Uterus (tissue), 4 donors: ENCODE data around the gene SH3BP5. TPM values are rescaled to one million over a fixed set of nuclear protein-coding genes. Genes with fewer than 3 reads are reported as not detected.
A peak's percentile ranks its signal among the peaks of the same experiment; 100 is the strongest.
"Not testable (repeated sequence)": the region's sequence is repeated elsewhere in the genome, so short reads cannot be mapped to it uniquely, and the experiment has no call there.

Experiments
- DNase-seq, 2 donors: peaks; one replicate each; pipeline ENCODE4 v3.0.0-alpha.2; 2019 to 2020
- H3K27ac ChIP-seq, 2 donors: fragments of 200-600 bp; sonication (generic); 1 replicate in 1 of 2; 2 replicates in 1 of 2; pipeline ENCODE4 v1.5.1; 2016 to 2018
- H3K27me3 ChIP-seq, 2 donors: fragments of 200-600 bp; sonication (generic); one replicate each; pipeline ENCODE4 v1.5.1; 2018 to 2019; ENCODE audit warnings: control low read depth in 1 of 2
- H3K36me3 ChIP-seq, 2 donors: fragments of 200-600 bp; sonication (generic); one replicate each; pipeline ENCODE4 v1.5.1; 2019; ENCODE audit warnings: control low read depth in 1 of 2
- H3K4me1 ChIP-seq, 2 donors: fragments of 200-600 bp; sonication (generic); one replicate each; pipeline ENCODE4 v1.5.1; 2018 to 2019; ENCODE audit warnings: control low read depth in 1 of 2
- H3K4me3 ChIP-seq, 2 donors: fragments of 200-600 bp; sonication (generic); 1 replicate in 1 of 2; 2 replicates in 1 of 2; pipeline ENCODE4 v1.5.1; 2018 to 2019; ENCODE audit warnings: mild to moderate bottlenecking in 1 of 2
- H3K9me3 ChIP-seq, 2 donors: fragments of 200-600 bp; sonication (generic); one replicate each; pipeline ENCODE4 v1.5.1; 2019; ENCODE audit warnings: control low read depth in 1 of 2
- CTCF ChIP-seq, 4 experiments: fragments of 200-600 bp in 2 of 4; fragments of 450-650 bp in 2 of 4; sonication (generic) in 2 of 4; IDR thresholded peaks; one replicate each; pipeline ENCODE4 v1.5.1; 2016 to 2019; ENCODE audit warnings: antibody characterized with exemption in 4 of 4, mild to moderate bottlenecking in 2 of 4, moderate library complexity in 1 of 4
- POLR2A ChIP-seq, 2 donors: fragments of 450-650 bp; IDR thresholded peaks; one replicate each; pipeline ENCODE4 v1.6.1; 2016; ENCODE audit warnings: antibody characterized with exemption in 2 of 2, mild to moderate bottlenecking in 1 of 2, moderate library complexity in 1 of 2
- intact Hi-C: fragments of 100-400 bp; cut with DNase I; formaldehyde crosslinking; loops from one replicate; pipeline ENCODE4 v1.15.1; 2023; ENCODE audit warnings: low total_unique reads
- total RNA-seq, 4 donors: library from RNA; depleted of rRNA in 3 of 4; stranded (reverse); fragments of >200 nt in 3 of 4; gene quantifications; one replicate each; pipeline versions ENCODE4 v1.1.0 to v1.2.4, GENCODE V29; 2014 to 2023
- donor health status: DM: yes; HTN: yes; CAD: no.

The SH3BP5 gene
- total RNA-seq, 4 donors from 2014 or later = 58.8 to 154 (median 75.5) TPM

- DNase-seq = no peak
- no peak overlapping the region for H3K27ac ChIP-seq
- H3K4me1 ChIP-seq = no peaks in the 10 kb centered on the region
- H3K4me3 ChIP-seq = no peak overlapping the region
- TF ChIP-seq CTCF (IDR thresholded peaks at IDR 0.05) (no peak), POLR2A (IDR thresholded peaks at IDR 0.05) (no peak)
- intact Hi-C loops = no loop called here
- H3K9me3 ChIP-seq = no peaks in the 10 kb centered on the region
- H3K36me3 ChIP-seq = no peaks in the 10 kb centered on the region
- no peaks in the 10 kb centered on the region for H3K27me3 ChIP-seq
Observed at GRCh38 chr3:15372918-15373317, 40.5 kb upstream of the SH3BP5 start.

- Histone ChIP-seq H3K27me3 (no peaks in the 10 kb centered on the region), H3K9me3 (no peaks in the 10 kb centered on the region)
- intact Hi-C loops = no loop called here
Observed at GRCh38 chr3:15368561-15369135, 36.3 kb upstream of the SH3BP5 start.

GRCh38 chr3:15367059-15367458, 34.7 kb upstream of the SH3BP5 start:
- Histone ChIP-seq H3K27ac (no peak overlapping the region), H3K27me3 (no peaks in the 10 kb centered on the region), H3K4me1 (no peaks in the 10 kb centered on the region), H3K36me3 (no peaks in the 10 kb centered on the region), H3K4me3 (no peak overlapping the region), H3K9me3 (no peaks in the 10 kb centered on the region)
- TF ChIP-seq POLR2A (IDR thresholded peaks at IDR 0.05) = no peak
- no peak for TF ChIP-seq CTCF (IDR thresholded peaks at IDR 0.05)
- intact Hi-C loops = no loop called here
- no peak for DNase-seq

More at GRCh38 chr3:15368561-15369135, 36.3 kb upstream of the SH3BP5 start:
- DNase-seq = no peak
- no peak overlapping the region for H3K27ac ChIP-seq
- no peak overlapping the region for H3K4me3 ChIP-seq
- no peaks in the 10 kb centered on the region for H3K36me3 ChIP-seq
- no peaks in the 10 kb centered on the region for H3K4me1 ChIP-seq
- TF ChIP-seq POLR2A (IDR thresholded peaks at IDR 0.05) (no peak), CTCF (IDR thresholded peaks at IDR 0.05) (no peak)

- H3K9me3 ChIP-seq, intact Hi-C loops, H3K36me3 ChIP-seq, DNase-seq, H3K4me3 ChIP-seq, H3K27ac ChIP-seq, H3K27me3 ChIP-seq, H3K4me1 ChIP-seq: not testable (repeated sequence)
Observed at GRCh38 chr3:15364078-15364477, 31.7 kb upstream of the SH3BP5 start.

GRCh38 chr3:15361494-15362214, 29.3 kb upstream of the SH3BP5 start:
- H3K27me3 ChIP-seq = no peaks in the 10 kb centered on the region
- TF ChIP-seq POLR2A (IDR thresholded peaks at IDR 0.05) = no peak
- TF ChIP-seq CTCF (IDR thresholded peaks at IDR 0.05) = no peak
- DNase-seq = peak in 1 of 2 donors; percentile 19
- H3K9me3 ChIP-seq = no peaks in the 10 kb centered on the region
- intact Hi-C loops = no loop called here
- no peaks in the 10 kb centered on the region for H3K36me3 ChIP-seq
- H3K4me3 ChIP-seq = no peak overlapping the region
- no peaks in the 10 kb centered on the region for H3K4me1 ChIP-seq
- H3K27ac ChIP-seq = peak overlapping the region; percentile 8 to 39
